ENCODE measurements around the gene ZNF236. TPM values are rescaled to one million over a fixed set of nuclear protein-coding genes. Genes with fewer than 3 reads are reported as not detected.
A peak's percentile ranks its signal among the peaks of the same experiment; 100 is the strongest.
"Not testable (repeated sequence)": the region's sequence is repeated elsewhere in the genome, so short reads cannot be mapped to it uniquely, and the experiment has no call there.

ZNF236 gene
- total and polyA plus RNA-seq, 11 donors, result 1.9 to 17.0 (median 10.4) TPM

DNA sequence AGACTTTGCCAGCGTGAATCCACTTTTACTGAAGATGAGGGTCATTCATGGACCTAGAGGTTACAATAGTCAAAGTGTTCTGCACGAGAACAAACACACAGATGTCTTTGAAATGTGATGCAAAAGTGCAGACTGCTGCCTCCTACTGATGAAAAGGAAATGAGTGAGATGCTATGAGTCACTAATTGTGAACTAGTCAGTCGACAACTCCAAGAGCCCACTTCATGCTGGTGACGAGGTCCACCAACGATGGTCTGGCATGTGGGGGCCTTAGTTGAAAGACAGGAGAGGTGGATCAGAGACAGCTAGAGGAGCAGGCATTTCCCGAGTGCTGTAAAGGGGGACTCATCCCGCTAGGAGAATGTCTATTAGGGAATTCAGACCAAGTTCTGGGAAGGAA, 17.1 kb upstream of the ZNF236 start:
- ATAC-seq (no peak), DNase-seq (no peak)
- H3K27me3 ChIP-seq, result peaks cover 0 to 13% (median 0%) of the 10 kb centered on the region in 9 donors
- peaks cover 0 to 8% (median 0%) of the 10 kb centered on the region in 9 donors for H3K36me3 ChIP-seq
- TF ChIP-seq, protein P1, sequence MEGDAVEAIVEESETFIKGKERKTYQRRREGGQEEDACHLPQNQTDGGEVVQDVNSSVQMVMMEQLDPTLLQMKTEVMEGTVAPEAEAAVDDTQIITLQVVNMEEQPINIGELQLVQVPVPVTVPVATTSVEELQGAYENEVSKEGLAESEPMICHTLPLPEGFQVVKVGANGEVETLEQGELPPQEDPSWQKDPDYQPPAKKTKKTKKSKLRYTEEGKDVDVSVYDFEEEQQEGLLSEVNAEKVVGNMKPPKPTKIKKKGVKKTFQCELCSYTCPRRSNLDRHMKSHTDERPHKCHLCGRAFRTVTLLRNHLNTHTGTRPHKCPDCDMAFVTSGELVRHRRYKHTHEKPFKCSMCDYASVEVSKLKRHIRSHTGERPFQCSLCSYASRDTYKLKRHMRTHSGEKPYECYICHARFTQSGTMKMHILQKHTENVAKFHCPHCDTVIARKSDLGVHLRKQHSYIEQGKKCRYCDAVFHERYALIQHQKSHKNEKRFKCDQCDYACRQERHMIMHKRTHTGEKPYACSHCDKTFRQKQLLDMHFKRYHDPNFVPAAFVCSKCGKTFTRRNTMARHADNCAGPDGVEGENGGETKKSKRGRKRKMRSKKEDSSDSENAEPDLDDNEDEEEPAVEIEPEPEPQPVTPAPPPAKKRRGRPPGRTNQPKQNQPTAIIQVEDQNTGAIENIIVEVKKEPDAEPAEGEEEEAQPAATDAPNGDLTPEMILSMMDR (IDR thresholded peaks at IDR 0.05), result peak in 1 of 12 donors; percentile 8
- no peak for TF ChIP-seq POLR2A (IDR thresholded peaks at IDR 0.05)
- H3K4me1 ChIP-seq, result peaks cover 0 to 16% (median 4%) of the 10 kb centered on the region in 12 donors
- no peaks in the 10 kb centered on the region for H3K9me3 ChIP-seq
- H3K4me3 ChIP-seq, result no peak overlapping the region
- intact Hi-C loops (cut with DNase I), result loop anchor here in 7 of 10 donors (10.0 kb wide), 7 partner anchors 50 to 900 kb away; no protein-coding TSS in a partner anchor
- no peak overlapping the region for H3K27ac ChIP-seq
- WGBS, 4 donors, result 64 to 71% (median 66%) methylated on average over 7 of the region's 7 CpGs

- 92 to 95% (median 93%) methylated on average over 4 to 7 of the region's 7 CpGs for WGBS, 4 donors
- H3K36me3 ChIP-seq, result peaks cover 0 to 8% (median 0%) of the 10 kb centered on the region in 9 donors
- H3K4me3 ChIP-seq, result no peak overlapping the region
- H3K9me3 ChIP-seq, result no peaks in the 10 kb centered on the region
- TF ChIP-seq, protein P1 (IDR thresholded peaks at IDR 0.05), result no peak
- TF ChIP-seq POLR2A (IDR thresholded peaks at IDR 0.05), result no peak
- peaks cover 0 to 9% (median 0%) of the 10 kb centered on the region in 9 donors for H3K27me3 ChIP-seq
- ATAC-seq (peak in 1 of 4 donors; percentile 6), DNase-seq (no peak)
- intact Hi-C loops (cut with DNase I), result loop anchor here in 7 of 10 donors (10.0 kb wide), 7 partner anchors 48 to 898 kb away; no protein-coding TSS in a partner anchor
- H3K27ac ChIP-seq, result no peak overlapping the region
- peaks cover 0 to 16% (median 4%) of the 10 kb centered on the region in 12 donors for H3K4me1 ChIP-seq
Observed at GRCh38 chr18:76806301-76806700, 16.1 kb upstream of the ZNF236 start.

DNA sequence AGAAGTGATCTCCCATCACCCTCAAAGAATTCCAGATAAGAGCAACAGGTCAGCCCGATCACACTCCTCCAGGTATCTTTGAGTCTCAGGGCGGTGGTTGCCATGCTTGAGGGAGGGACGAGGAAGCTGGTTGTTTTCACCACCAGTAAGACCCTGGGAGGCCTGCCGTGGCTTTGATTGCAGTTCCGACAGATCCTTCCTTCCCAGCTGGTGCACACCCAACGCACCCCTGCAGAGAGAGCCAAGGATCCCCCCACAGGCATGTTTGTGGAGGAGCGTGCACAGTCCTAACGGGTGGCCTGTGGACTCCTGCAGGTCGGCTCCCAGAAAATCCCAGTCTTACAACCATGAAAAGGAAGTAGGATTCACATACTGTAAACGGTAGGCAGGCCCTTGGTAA, 13.8 kb upstream of the ZNF236 start:
- 85 to 92% (median 89%) methylated on average over 8 to 10 of the region's 10 CpGs for WGBS, 4 donors
- intact Hi-C loops (cut with DNase I), result loop anchor here in 7 of 10 donors (10.0 kb wide), 7 partner anchors 46 to 896 kb away; no protein-coding TSS in a partner anchor
- ATAC-seq, result no peak
- TF ChIP-seq, protein P1 (IDR thresholded peaks at IDR 0.05), result no peak
- TF ChIP-seq POLR2A (IDR thresholded peaks at IDR 0.05), result no peak
- no peak overlapping the region for H3K27ac ChIP-seq
- H3K27me3 ChIP-seq, result no peaks in the 10 kb centered on the region
- no peaks in the 10 kb centered on the region for H3K9me3 ChIP-seq
- H3K4me3 ChIP-seq, result no peak overlapping the region
- H3K4me1 ChIP-seq, result peaks cover 0 to 6% (median 2%) of the 10 kb centered on the region in 12 donors
- DNase-seq, result no peak
- peaks cover 0 to 13% (median 2%) of the 10 kb centered on the region in 9 donors for H3K36me3 ChIP-seq

GRCh38 chr18:76811530-76811929, 10.8 kb upstream of the ZNF236 start:
- H3K4me1 ChIP-seq; H3K27me3 ChIP-seq; H3K9me3 ChIP-seq; ATAC-seq; intact Hi-C loops (cut with DNase I); DNase-seq; H3K4me3 ChIP-seq; H3K27ac ChIP-seq: not testable (repeated sequence)
- 93 to 95% (median 94%) methylated on average over 7 of the region's 7 CpGs for WGBS, 4 donors
- H3K36me3 ChIP-seq, result peaks cover 0 to 27% (median 4%) of the 10 kb centered on the region in 9 donors

DNA sequence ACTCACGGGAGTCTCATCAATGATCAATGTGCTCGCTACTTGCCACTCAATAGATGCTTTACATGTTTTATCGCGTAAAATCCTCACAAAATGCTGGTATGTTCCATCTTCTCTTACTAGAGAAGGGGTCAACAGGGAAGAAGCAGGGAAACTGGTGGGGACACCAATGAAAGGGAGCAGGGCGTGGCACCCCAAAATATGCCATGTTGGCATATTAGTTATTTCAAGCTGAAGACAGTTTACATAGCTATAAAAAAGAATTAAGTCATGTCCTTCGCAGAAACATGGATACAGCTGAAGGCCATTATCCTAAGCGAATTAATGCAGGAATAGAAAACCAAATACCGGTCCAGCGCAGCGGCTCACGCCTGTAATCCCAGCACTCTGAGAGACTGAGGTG, 8.1 kb upstream of the ZNF236 start:
- DNase-seq, result no peak
- 88 to 89% (median 89%) methylated on average over 11 of the region's 11 CpGs for WGBS, 4 donors
- peaks cover 0 to 27% (median 0%) of the 10 kb centered on the region in 9 donors for H3K36me3 ChIP-seq
- intact Hi-C loops (cut with DNase I), result no loop called here
- no peak overlapping the region for H3K27ac ChIP-seq
- H3K4me1 ChIP-seq, result peaks cover 0 to 11% (median 0%) of the 10 kb centered on the region in 12 donors
- no peak for TF ChIP-seq POLR2A (IDR thresholded peaks at IDR 0.05)
- TF ChIP-seq, protein P1 (IDR thresholded peaks at IDR 0.05), result no peak
- H3K9me3 ChIP-seq, result no peaks in the 10 kb centered on the region
- ATAC-seq, result no peak
- H3K4me3 ChIP-seq, result no peak overlapping the region
- H3K27me3 ChIP-seq, result no peaks in the 10 kb centered on the region
